K562 (cell line): ENCODE results near the gene TTC28. TPM values are rescaled to one million over a fixed set of nuclear protein-coding genes. Genes with fewer than 3 reads are reported as not detected.

Experiments
- ATAC-seq: fragments of 200-7000 bp; cut with Tn5 transposase; 3 replicates; pipeline ENCODE4 v1.9.1; 2020; ENCODE audit warnings: moderate library complexity
- BruUV-seq: library from RNA; stranded (reverse); fragments of 400-500 nt; replicated peaks from 2 replicates; lab custom pipeline; 2021; lab: Mats Ljungman, UMichigan
- CTCF ChIA-PET: fragments of 300-600 bp; formaldehyde crosslinking; extraction: SDS; loops from one replicate; lab custom pipeline; 2021; ENCODE audit warnings: low intra/inter-chr PET ratio; lab: Yijun Ruan, JAX
- POLR2A ChIA-PET: fragments of 300-600, 350-650 bp; sonication (Branson Sonifier 250); formaldehyde crosslinking; extraction: SDS; loops from one replicate; lab custom pipeline; 2021; ENCODE audit warnings: antibody characterized with exemption, inconsistent platforms; lab: Yijun Ruan, JAX
- DNase-seq, 4 experiments: peaks; one replicate each; pipeline versions ENCODE4 v3.0.0 to v3.0.0-alpha.2; 2011 to 2018; ENCODE audit warnings: low spot score in 3 of 4, mixed read lengths in 3 of 4; ENCODE audit errors: extremely low read depth in 1 of 4
- FAIRE-seq: peaks from 2 replicates; lab custom pipeline; 2011; peaks lifted over from hg19 to GRCh38; lab: Jason Lieb, UNC
- H2AFZ ChIP-seq: 2 replicates; pipeline ENCODE4 v1.6.0; 2011; ENCODE audit warnings: low read depth, low read length, control low read depth, inconsistent platforms
- H3K27ac ChIP-seq: fragments of 200-600 bp; 3 replicates; pipeline ENCODE4 v1.8.0; 2011; ENCODE audit warnings: low read depth, mild to moderate bottlenecking, control low read depth, inconsistent platforms, low read length, moderate library complexity, mixed read lengths; ENCODE audit errors: extremely low read depth
- H3K27me3 ChIP-seq, 2 experiments: fragments of 300-600 bp in 1 of 2; 2 replicates in 1 of 2; 3 replicates in 1 of 2; pipeline versions ENCODE4 v1.6.0 to v1.8.0; 2011; ENCODE audit warnings: inconsistent platforms in 2 of 2, low read length in 2 of 2, mild to moderate bottlenecking in 1 of 2, mixed read lengths in 1 of 2, moderate library complexity in 1 of 2; ENCODE audit not compliant: control insufficient read depth in 2 of 2, insufficient read depth in 2 of 2
- H3K36me3 ChIP-seq: fragments of 300-600 bp; 3 replicates; pipeline ENCODE4 v1.8.0; 2011; ENCODE audit warnings: mild to moderate bottlenecking, low read length, inconsistent platforms; ENCODE audit not compliant: control insufficient read depth, insufficient read depth
- H3K4me1 ChIP-seq, 2 experiments: fragments of 200-600 bp in 1 of 2; replicated peaks in 1 of 2; 2 replicates in 1 of 2; 3 replicates in 1 of 2; pipeline versions ENCODE4 v1.5.1 to v1.8.0; 2011; ENCODE audit warnings: inconsistent platforms in 2 of 2, low read length in 2 of 2, mild to moderate bottlenecking in 1 of 2, mixed read lengths in 1 of 2, moderate library complexity in 1 of 2; ENCODE audit not compliant: control insufficient read depth in 2 of 2, insufficient read depth in 2 of 2
- H3K4me2 ChIP-seq: 2 replicates; pipeline ENCODE4 v1.6.1; 2011; ENCODE audit warnings: low read length, control low read depth, inconsistent platforms, mixed read lengths; ENCODE audit not compliant: insufficient read depth
- H3K4me3 ChIP-seq: fragments of 200-600 bp; sonication (generic), shearing (Covaris generic); 2 replicates; pipeline ENCODE4 v1.5.1; 2016; ENCODE audit warnings: control low read depth, inconsistent platforms
- H3K79me2 ChIP-seq: fragments of 200-600 bp; 3 replicates; pipeline ENCODE4 v1.8.0; 2011; ENCODE audit warnings: low read length, inconsistent platforms; ENCODE audit not compliant: control insufficient read depth, insufficient read depth
- H3K9ac ChIP-seq, 2 experiments: 2 replicates each; pipeline versions ENCODE4 v1.6.0 to v1.6.1; 2011; ENCODE audit warnings: low read depth in 2 of 2, low read length in 2 of 2, control low read depth in 1 of 2, inconsistent platforms in 1 of 2, mild to moderate bottlenecking in 1 of 2, mixed read lengths in 1 of 2; ENCODE audit not compliant: insufficient read depth in 1 of 2
- H3K9me1 ChIP-seq: one replicate; pipeline ENCODE4 v1.6.0; 2011; ENCODE audit warnings: inconsistent platforms, mild to moderate bottlenecking, low read length, moderate library complexity; ENCODE audit not compliant: control insufficient read depth, insufficient read depth
- H3K9me3 ChIP-seq: replicated peaks from 2 replicates; pipeline ENCODE4 v1.5.1; 2011; ENCODE audit warnings: low read depth, low read length, inconsistent platforms; ENCODE audit not compliant: control insufficient read depth, insufficient read depth
- H4K20me1 ChIP-seq: replicated peaks from 2 replicates; pipeline ENCODE4 v1.6.1; 2011; ENCODE audit warnings: low read length, inconsistent platforms, mixed read lengths; ENCODE audit not compliant: control insufficient read depth, insufficient read depth
- CTCF ChIP-seq, 3 experiments: IDR thresholded peaks in 2 of 3; conservative IDR thresholded peaks in 1 of 3; 2 replicates each; pipeline ENCODE4 v1.5.1; 2011 to 2012; ENCODE audit warnings: low read length in 3 of 3, mild to moderate bottlenecking in 3 of 3, control low read depth in 2 of 3, improper control_type of control experiment in 1 of 3, inconsistent platforms in 1 of 3, low read depth in 1 of 3, mixed read lengths in 1 of 3, moderate library complexity in 1 of 3; ENCODE audit not compliant: insufficient read depth in 2 of 3
- MAFF ChIP-seq: IDR thresholded peaks from 2 replicates; pipeline ENCODE4 v1.6.1; 2012; ENCODE audit warnings: low read length, improper control_type of control experiment
- PHF21A ChIP-seq: fragments of 450-650 bp; IDR thresholded peaks from 2 replicates; pipeline ENCODE4 v1.6.1; 2017; ENCODE audit warnings: low read depth, borderline replicate concordance
- RBM17 ChIP-seq: fragments of 200-400 bp; formaldehyde crosslinking; IDR thresholded peaks from 2 replicates; pipeline ENCODE4 v1.6.1; 2017; ENCODE audit warnings: low read depth, mild to moderate bottlenecking, low read length, borderline replicate concordance
- ZNF24 ChIP-seq: fragments of 450-650 bp; IDR thresholded peaks from 2 replicates; pipeline ENCODE4 v1.6.1; 2016
- WGBS: fragments of 100-300 bp; shearing (Covaris generic); methylation state at CpG from one replicate; pipeline ENCODE4 v1.1.6; 2016; ENCODE audit warnings: low coverage, mixed read lengths; ENCODE audit not compliant: insufficient coverage; ENCODE audit errors: missing lambda C conversion rate; 5-methylcytosine and 5-hydroxymethylcytosine counted together
- in situ Hi-C: fragments of 300-500 bp; cut with MboI; formaldehyde crosslinking; loops from 4 replicates; pipeline ENCODE4 v1.15.0; 2018; ENCODE audit warnings: inconsistent platforms, mixed read lengths
- intact Hi-C: fragments of 100-400 bp; cut with micrococcal nuclease; formaldehyde crosslinking; loops from 2 replicates; pipeline ENCODE4 v1.14.2; 2022
- polyA plus RNA-seq, 8 experiments: library from polyadenylated mRNA; depleted of rRNA in 4 of 8; stranded (reverse) in 5 of 8; unstranded in 3 of 8; fragments of >200 nt; fragmentation: Nextera tagmentation in 2 of 8; fragmentation: Illumina TruSeq in 1 of 8; extraction: Ambion mirVana in 2 of 8; extraction: Trizol in 1 of 8; gene quantifications; 2 replicates each; pipeline versions ENCODE4 v1.2.1 to v1.2.3, GENCODE V29; 2011 to 2014; ENCODE audit warnings: inconsistent platforms in 1 of 8, missing spikeins in 1 of 8
- total RNA-seq, 7 experiments: library from RNA; depleted of rRNA in 6 of 7; stranded (reverse); fragments of >200 nt in 6 of 7; fragmentation: Illumina TruSeq in 2 of 7; extraction: Trizol in 2 of 7; gene quantifications; 2 replicates each; pipeline versions ENCODE4 v1.2.1 to v1.2.3, GENCODE V29; 2011 to 2021; ENCODE audit warnings: low replicate concordance in 1 of 7

Gene TTC28
- total and polyA plus RNA-seq, 9 of the 15 experiments (the other 6 are each of a cell fraction or from before 2014, with no cell fraction given) = 0.22 to 10.7 (median 3.1) TPM

- Histone ChIP-seq H3K9me1 (no peaks in the 10 kb centered on the region), H3K36me3 (no peaks in the 10 kb centered on the region), H4K20me1 (no peaks in the 10 kb centered on the region), H2AFZ (no peak overlapping the region), H3K4me2 (no peak overlapping the region), H3K27ac (no peak overlapping the region), H3K79me2 (no peaks in the 10 kb centered on the region), H3K9ac (no peak overlapping the region), H3K4me1 (no peaks in the 10 kb centered on the region), H3K27me3 (no peaks in the 10 kb centered on the region), H3K9me3 (no peaks in the 10 kb centered on the region; the same call in 1 of the 2 replicates), H3K4me3 (no peak overlapping the region)
- BruUV-seq = no TSS peak
- in situ Hi-C loops = no loop called here
- no peak for ATAC-seq
- CTCF ChIA-PET = no interaction called here
- intact Hi-C loops = no loop called here
- FAIRE-seq = no peak
- POLR2A ChIA-PET = interaction anchor here (0.7 kb wide), 1 partner anchor 46 kb away, joined by 3 read pairs; no protein-coding TSS in a partner anchor
- DNase-seq = no peak
- 61% methylated on average over 3 of the region's 3 CpGs for WGBS
- no peak for TF ChIP-seq CTCF (IDR thresholded peaks at IDR 0.05 in 2 of 3, conservative IDR thresholded peaks at IDR 0.05 in 1 of 3; ENCODE audit: insufficient read depth in 2 of 3, low read depth in 1 of 3, low read length in 3 of 3)
- no peak for TF ChIP-seq ZNF24
- TF ChIP-seq MAFF = no peak
- TF ChIP-seq RBM17 = no peak
- TF ChIP-seq PHF21A = no peak
- TF ChIP-seq, all 486 proteins: peak for 0
Observed at GRCh38 chr22:28514321-28514821, 165.3 kb downstream of the TTC28 start.
